ENCODE results near the gene VIPR2. TPM values are rescaled to one million over a fixed set of nuclear protein-coding genes. Genes with fewer than 3 reads are reported as not detected.

The VIPR2 gene
- total RNA-seq, 1 donor from 2014 or later = not detected

DNA sequence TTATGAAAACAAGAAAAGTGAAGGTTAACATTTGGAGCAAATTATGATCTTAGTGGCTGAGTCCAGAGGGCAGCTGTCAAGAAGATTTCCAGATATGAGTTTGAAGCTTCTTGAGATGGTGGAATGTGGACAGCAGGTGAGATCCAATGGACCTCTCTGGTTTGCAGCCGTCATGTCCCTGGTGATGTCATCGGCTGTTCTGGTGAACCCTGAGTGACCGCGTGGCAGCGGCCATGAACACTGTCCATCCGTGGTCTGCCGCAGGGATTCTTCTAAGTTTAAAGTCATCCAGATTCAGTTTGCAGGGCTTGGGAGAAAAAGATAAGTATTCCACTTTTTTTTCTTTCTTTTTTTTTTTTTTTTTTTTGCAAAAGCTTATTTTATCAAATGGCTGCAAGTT lies 15.8 kb upstream of the VIPR2 start:
- TF ChIP-seq, protein P1, sequence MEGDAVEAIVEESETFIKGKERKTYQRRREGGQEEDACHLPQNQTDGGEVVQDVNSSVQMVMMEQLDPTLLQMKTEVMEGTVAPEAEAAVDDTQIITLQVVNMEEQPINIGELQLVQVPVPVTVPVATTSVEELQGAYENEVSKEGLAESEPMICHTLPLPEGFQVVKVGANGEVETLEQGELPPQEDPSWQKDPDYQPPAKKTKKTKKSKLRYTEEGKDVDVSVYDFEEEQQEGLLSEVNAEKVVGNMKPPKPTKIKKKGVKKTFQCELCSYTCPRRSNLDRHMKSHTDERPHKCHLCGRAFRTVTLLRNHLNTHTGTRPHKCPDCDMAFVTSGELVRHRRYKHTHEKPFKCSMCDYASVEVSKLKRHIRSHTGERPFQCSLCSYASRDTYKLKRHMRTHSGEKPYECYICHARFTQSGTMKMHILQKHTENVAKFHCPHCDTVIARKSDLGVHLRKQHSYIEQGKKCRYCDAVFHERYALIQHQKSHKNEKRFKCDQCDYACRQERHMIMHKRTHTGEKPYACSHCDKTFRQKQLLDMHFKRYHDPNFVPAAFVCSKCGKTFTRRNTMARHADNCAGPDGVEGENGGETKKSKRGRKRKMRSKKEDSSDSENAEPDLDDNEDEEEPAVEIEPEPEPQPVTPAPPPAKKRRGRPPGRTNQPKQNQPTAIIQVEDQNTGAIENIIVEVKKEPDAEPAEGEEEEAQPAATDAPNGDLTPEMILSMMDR (IDR thresholded peaks at IDR 0.05) = no peak
- Mint-ChIP-seq H3K27ac (no peak overlapping the region), H3K4me3 (no peak overlapping the region), H3K9me3 (no peaks in the 10 kb centered on the region), H3K36me3 (ENCODE audit: low read depth) (no peaks in the 10 kb centered on the region), H3K4me1 (no peaks in the 10 kb centered on the region), H3K27me3 (no peaks in the 10 kb centered on the region)
- ChIA-PET CTCF (no interaction called here), POLR2A (no interaction called here)
- no peak for DNase-seq
- no peak for ATAC-seq (ENCODE audit: low read depth)
- intact Hi-C loops (cut with micrococcal nuclease) = no loop called here

GRCh38 chr7:159159731-159160130 lies 15.1 kb upstream of the VIPR2 start:
- ChIA-PET POLR2A (no interaction called here), CTCF (no interaction called here)
- intact Hi-C loops (cut with micrococcal nuclease) = no loop called here
- no peak overlapping the region for H3K4me3 Mint-ChIP-seq
- H3K27ac Mint-ChIP-seq = no peak overlapping the region
- H3K27me3 Mint-ChIP-seq = no peaks in the 10 kb centered on the region
- no peaks in the 10 kb centered on the region for H3K4me1 Mint-ChIP-seq
- H3K9me3 Mint-ChIP-seq = no peaks in the 10 kb centered on the region
- DNase-seq (no peak), ATAC-seq (ENCODE audit: low read depth) (no peak)
- TF ChIP-seq, protein P1 (IDR thresholded peaks at IDR 0.05) = no peak
- no peaks in the 10 kb centered on the region for H3K36me3 Mint-ChIP-seq (ENCODE audit: low read depth)

- POLR2A ChIA-PET = no interaction called here
- no peaks in the 10 kb centered on the region for H3K9me3 Mint-ChIP-seq
- CTCF ChIA-PET = no interaction called here
- no peaks in the 10 kb centered on the region for H3K4me1 Mint-ChIP-seq
- TF ChIP-seq, protein P1 (IDR thresholded peaks at IDR 0.05) = no peak
- intact Hi-C loops (cut with micrococcal nuclease) = no loop called here
- H3K27ac Mint-ChIP-seq = no peak overlapping the region
- no peaks in the 10 kb centered on the region for H3K36me3 Mint-ChIP-seq (ENCODE audit: low read depth)
- ATAC-seq (ENCODE audit: low read depth) (no peak), DNase-seq (no peak)
- no peak overlapping the region for H3K4me3 Mint-ChIP-seq
- H3K27me3 Mint-ChIP-seq = no peaks in the 10 kb centered on the region
These were observed 14.3 kb upstream of the VIPR2 start for GRCh38 chr7:159158888-159159405.

DNA sequence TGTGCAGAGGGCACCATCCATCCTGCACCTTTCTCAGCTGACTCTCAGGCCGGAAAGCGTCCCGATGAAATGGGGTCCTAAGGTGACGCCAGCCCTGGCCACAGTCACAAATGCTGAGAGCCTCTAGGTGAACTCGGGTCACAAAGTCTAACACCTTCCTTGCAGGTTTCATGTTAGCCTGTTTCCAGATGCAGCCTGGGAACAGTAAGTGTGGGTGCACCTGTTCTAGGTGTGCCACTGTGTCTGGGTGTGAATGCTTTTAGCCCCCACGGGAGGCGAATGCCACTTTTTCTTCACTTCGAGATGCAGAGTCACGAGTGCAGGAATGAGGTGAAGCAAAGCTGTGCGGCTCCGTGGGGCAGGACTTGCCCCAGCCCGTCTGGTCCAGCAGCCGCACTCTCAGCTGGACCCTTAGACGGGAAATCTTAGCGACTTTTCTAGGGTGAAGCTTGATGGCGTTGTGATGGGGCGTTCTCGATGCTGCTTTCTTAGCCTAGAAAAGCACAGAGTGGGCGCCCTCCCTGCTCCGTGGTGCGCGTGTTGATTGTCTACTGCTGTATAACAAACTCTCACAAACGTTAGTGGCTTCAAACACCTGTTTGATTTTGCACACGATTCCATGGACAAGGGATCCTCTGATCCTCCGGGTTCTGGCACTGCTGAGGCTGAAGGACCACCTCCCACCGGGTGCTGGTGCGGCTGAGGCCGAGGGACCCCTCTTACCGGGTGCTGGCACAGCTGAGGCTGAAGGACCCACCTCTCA lies 13.6 kb upstream of the VIPR2 start:
- POLR2A ChIA-PET = no interaction called here
- CTCF ChIA-PET = no interaction called here

DNA sequence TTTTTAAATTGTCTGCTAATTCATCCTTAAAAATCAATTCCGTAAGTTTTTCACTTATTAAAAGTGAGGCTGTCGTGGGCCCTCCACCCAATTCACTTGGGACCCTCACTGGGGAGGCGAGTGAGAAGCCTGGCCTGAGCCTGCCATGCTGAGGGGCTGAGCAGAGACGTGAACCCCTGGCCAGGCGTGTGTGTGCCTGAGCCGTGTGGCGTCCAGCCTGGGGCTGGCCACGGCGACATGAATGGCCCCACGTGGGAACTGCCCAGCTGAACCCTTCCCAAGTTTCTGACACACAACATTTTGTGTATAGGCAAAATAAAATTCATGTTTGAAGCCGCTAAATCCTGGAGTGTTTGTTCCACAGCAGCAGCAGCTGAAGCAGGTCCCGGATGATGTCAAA lies 13.0 kb upstream of the VIPR2 start:
- intact Hi-C loops (cut with micrococcal nuclease) = no loop called here
- DNase-seq (no peak), ATAC-seq (ENCODE audit: low read depth) (no peak)
- TF ChIP-seq, protein P1 (IDR thresholded peaks at IDR 0.05) = no peak
- no peak overlapping the region for H3K27ac Mint-ChIP-seq
- no peak overlapping the region for H3K4me3 Mint-ChIP-seq
- H3K4me1 Mint-ChIP-seq = no peaks in the 10 kb centered on the region
- no peaks in the 10 kb centered on the region for H3K27me3 Mint-ChIP-seq
- CTCF ChIA-PET = no interaction called here
- no peaks in the 10 kb centered on the region for H3K9me3 Mint-ChIP-seq
- H3K36me3 Mint-ChIP-seq (ENCODE audit: low read depth) = no peaks in the 10 kb centered on the region
- POLR2A ChIA-PET = no interaction called here

More for the DNA sequence above, 13.6 kb upstream of the VIPR2 start:
- H3K9me3 Mint-ChIP-seq = no peaks in the 10 kb centered on the region
- intact Hi-C loops (cut with micrococcal nuclease) = no loop called here
- DNase-seq (no peak), ATAC-seq (ENCODE audit: low read depth) (no peak)
- H3K4me1 Mint-ChIP-seq = no peaks in the 10 kb centered on the region
- H3K4me3 Mint-ChIP-seq = no peak overlapping the region
- H3K27ac Mint-ChIP-seq = no peak overlapping the region
- TF ChIP-seq, protein P1 (IDR thresholded peaks at IDR 0.05) = no peak
- no peaks in the 10 kb centered on the region for H3K27me3 Mint-ChIP-seq
- H3K36me3 Mint-ChIP-seq (ENCODE audit: low read depth) = no peaks in the 10 kb centered on the region
